ENCODE measurements around the gene IGF2.
A peak's percentile ranks its signal among the peaks of the same experiment; 100 is the strongest.

IGF2 gene

DNA sequence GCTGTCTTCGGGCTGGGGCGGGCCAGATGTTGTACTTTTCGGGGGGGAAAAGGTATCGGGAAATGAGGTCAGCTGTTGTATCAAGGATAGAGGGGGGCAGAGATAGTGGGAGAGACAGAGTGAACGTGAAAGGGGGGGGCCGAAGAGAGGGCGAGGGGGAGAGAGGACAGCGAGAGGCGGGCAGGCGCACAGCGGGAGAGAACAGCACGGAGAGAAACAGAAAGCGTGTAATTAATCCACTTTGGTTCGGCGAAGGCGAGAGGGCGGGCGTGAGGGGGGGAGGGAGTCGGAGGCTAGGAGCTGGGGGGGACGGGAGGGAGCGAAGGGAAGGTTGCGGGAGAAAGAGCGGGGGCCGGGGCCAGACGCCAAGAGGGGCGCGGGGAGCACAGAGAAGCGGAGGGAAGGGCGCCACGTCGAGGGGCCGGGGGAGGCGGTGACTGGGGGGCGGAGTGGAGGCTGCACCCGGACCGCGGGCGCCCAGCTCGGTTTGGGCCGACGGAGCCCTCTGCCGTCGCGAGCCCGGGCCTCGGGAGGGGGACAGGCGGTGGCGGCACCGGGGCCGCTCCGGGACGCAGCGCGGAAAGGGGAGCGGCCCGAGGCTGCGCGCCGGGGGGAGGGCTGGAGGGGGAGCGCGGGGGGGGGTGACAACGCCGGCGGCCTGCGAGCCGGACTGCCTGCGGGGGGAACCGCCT is 612 bp downstream of the IGF2 start:
- Histone ChIP-seq H3K14ac (ENCODE audit: low read length) (peak overlapping the region; percentile 42), H3K9ac (ENCODE audit: low read length) (no peak overlapping the region), H3K23ac (ENCODE audit: low read length) (no peak overlapping the region), H4K91ac (ENCODE audit: low read depth, low read length) (peak overlapping the region; percentile 61), H3K79me2 (ENCODE audit: control insufficient read depth, insufficient read depth, low read length, poor library complexity) (peaks cover 5% of the 10 kb centered on the region), H2AK5ac (ENCODE audit: low read length) (no peak overlapping the region), H3K4me3 (ENCODE audit: low read depth, low read length) (peak overlapping the region; percentile 69), H3K79me1 (ENCODE audit: low read length) (peaks cover 12% of the 10 kb centered on the region), H2BK5ac (ENCODE audit: low read depth, low read length, poor library complexity) (no peak overlapping the region), H3K36me3 (ENCODE audit: control insufficient read depth in 1 of 2, insufficient read depth in 2 of 2, low read length in 2 of 2) (peaks cover 18 to 19% of the 10 kb centered on the region in 2 experiments), H2BK120ac (ENCODE audit: insufficient read depth, low read length, poor library complexity) (no peak overlapping the region), H4K8ac (ENCODE audit: low read depth, low read length) (peak overlapping the region; percentile 44), H3K18ac (ENCODE audit: low read length) (peak overlapping the region; percentile 30), H3K4ac (ENCODE audit: low read depth, low read length) (peak overlapping the region; percentile 27), H2BK12ac (ENCODE audit: low read length) (no peak overlapping the region), H3K4me2 (ENCODE audit: low read length) (peak overlapping the region; percentile 55), H3K27me3 (ENCODE audit: insufficient read depth, low read length) (peaks cover 47% of the 10 kb centered on the region), H2AFZ (ENCODE audit: insufficient read depth, low read length, poor library complexity) (no peak overlapping the region), H3K9me3 (ENCODE audit: insufficient read depth, low read depth, low read length) (peaks cover 1% of the 10 kb centered on the region), H4K12ac (ENCODE audit: low read depth, low read length) (no peak overlapping the region), H3K4me1 (ENCODE audit: control insufficient read depth in 1 of 2, insufficient read depth in 2 of 2, low read length in 2 of 2) (peaks cover 5 to 7% of the 10 kb centered on the region in 2 experiments), H3K27ac (ENCODE audit: low read depth, low read length) (no peak overlapping the region)
- no peak for DNase-seq
- WGBS (ENCODE audit: extremely low coverage, insufficient coverage, insufficient read length) = no CpG with 5 or more reads among the region's 68 CpGs

DNA sequence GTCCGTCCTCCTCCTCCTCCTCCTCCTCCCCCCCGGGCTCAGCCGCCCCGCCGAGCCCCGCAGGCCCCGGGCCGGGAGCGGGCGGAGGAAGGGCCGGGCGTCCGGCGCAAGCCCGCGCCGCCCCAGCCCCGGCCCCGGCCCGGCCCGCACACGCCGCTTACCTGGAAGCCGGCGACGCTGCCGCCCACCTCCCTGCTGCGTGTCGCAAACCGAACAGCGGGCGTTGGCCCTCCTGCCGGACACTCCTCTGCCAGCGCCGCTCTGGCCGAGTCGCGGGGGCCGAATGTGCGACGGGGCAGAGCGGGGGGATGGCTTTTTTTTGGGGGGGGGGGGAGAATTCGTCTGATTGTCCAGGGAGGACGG is 1.1 kb downstream of the IGF2 start:
- Histone ChIP-seq H3K4ac (ENCODE audit: low read depth, low read length) (no peak overlapping the region), H3K79me1 (ENCODE audit: low read length) (peaks cover 12% of the 10 kb centered on the region), H3K14ac (ENCODE audit: low read length) (no peak overlapping the region), H3K79me2 (ENCODE audit: control insufficient read depth, insufficient read depth, low read length, poor library complexity) (peaks cover 5% of the 10 kb centered on the region), H3K36me3 (ENCODE audit: control insufficient read depth in 1 of 2, insufficient read depth in 2 of 2, low read length in 2 of 2) (peaks cover 23 to 24% of the 10 kb centered on the region in 2 experiments), H3K9ac (ENCODE audit: low read length) (no peak overlapping the region), H2BK5ac (ENCODE audit: low read depth, low read length, poor library complexity) (no peak overlapping the region), H4K8ac (ENCODE audit: low read depth, low read length) (no peak overlapping the region), H3K23ac (ENCODE audit: low read length) (no peak overlapping the region), H3K27ac (ENCODE audit: low read depth, low read length) (peak overlapping the region; percentile 51), H3K4me2 (ENCODE audit: low read length) (peak overlapping the region; percentile 55), H2AK5ac (ENCODE audit: low read length) (no peak overlapping the region), H3K4me3 (ENCODE audit: low read depth, low read length) (peak overlapping the region; percentile 69), H2AFZ (ENCODE audit: insufficient read depth, low read length, poor library complexity) (peak overlapping the region; percentile 35), H4K91ac (ENCODE audit: low read depth, low read length) (peak overlapping the region; percentile 32), H3K18ac (ENCODE audit: low read length) (no peak overlapping the region), H4K12ac (ENCODE audit: low read depth, low read length) (no peak overlapping the region), H3K27me3 (ENCODE audit: insufficient read depth, low read length) (peaks cover 43% of the 10 kb centered on the region), H2BK120ac (ENCODE audit: insufficient read depth, low read length, poor library complexity) (no peak overlapping the region), H3K4me1 (ENCODE audit: control insufficient read depth in 1 of 2, insufficient read depth in 2 of 2, low read length in 2 of 2) (peaks cover 5 to 7% of the 10 kb centered on the region in 2 experiments), H3K9me3 (ENCODE audit: insufficient read depth, low read depth, low read length) (peaks cover 1% of the 10 kb centered on the region), H2BK12ac (ENCODE audit: low read length) (no peak overlapping the region)
- peak in 1 of 2 donors; percentile 42 for DNase-seq
- no CpG with 5 or more reads among the region's 44 CpGs for WGBS (ENCODE audit: extremely low coverage, insufficient coverage, insufficient read length)

DNA sequence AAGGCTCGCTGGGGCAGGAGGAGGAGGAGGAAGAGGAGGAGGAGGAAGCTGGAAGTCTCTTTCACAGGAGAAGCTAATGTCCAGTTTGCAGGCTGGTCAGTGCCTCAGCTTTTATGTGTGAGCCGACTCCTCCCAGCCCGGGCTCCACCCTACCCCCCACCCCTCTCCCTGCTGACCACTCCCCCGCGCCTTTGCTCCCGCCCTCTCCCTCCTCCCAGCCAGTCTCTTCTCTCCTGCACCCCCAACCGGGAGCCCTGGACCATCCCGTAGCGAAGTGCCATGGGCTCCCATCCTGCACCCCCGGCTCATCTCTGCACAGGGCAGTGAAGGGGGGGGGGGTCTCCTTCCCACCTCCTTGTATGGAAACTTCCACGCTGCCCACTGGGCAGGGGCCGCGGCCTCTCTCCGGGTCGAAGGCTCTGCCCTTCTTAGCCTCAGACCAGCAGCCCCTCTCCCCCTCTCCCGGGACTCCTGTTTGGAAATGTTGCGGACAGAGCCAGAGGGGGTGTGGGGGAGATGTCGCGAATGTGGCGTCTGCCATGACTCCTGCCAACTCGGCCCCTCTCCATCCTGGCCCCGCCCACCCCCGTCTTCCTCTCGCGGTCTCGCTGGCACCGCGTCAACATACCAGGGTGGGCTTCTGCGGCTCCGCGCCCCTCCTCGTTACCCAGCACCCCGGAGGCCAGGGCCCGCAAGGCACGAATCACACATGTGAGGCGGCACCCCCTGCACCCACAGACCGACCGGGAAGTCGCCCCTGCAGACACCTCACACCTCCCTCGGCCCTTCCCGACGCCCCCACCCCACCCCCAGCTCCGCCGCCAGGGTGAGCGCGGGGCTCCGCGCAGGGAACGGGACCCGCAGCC is 1.8 kb downstream of the IGF2 start:
- Histone ChIP-seq H2BK5ac (ENCODE audit: low read depth, low read length, poor library complexity) (no peak overlapping the region), H4K91ac (ENCODE audit: low read depth, low read length) (peak overlapping the region; percentile 32), H3K9me3 (ENCODE audit: insufficient read depth, low read depth, low read length) (peaks cover 1% of the 10 kb centered on the region), H3K79me1 (ENCODE audit: low read length) (peaks cover 10% of the 10 kb centered on the region), H3K18ac (ENCODE audit: low read length) (no peak overlapping the region), H2BK120ac (ENCODE audit: insufficient read depth, low read length, poor library complexity) (no peak overlapping the region), H3K9ac (ENCODE audit: low read length) (no peak overlapping the region), H3K27me3 (ENCODE audit: insufficient read depth, low read length) (peaks cover 38% of the 10 kb centered on the region), H3K27ac (ENCODE audit: low read depth, low read length) (peak overlapping the region; percentile 51), H3K36me3 (ENCODE audit: control insufficient read depth in 1 of 2, insufficient read depth in 2 of 2, low read length in 2 of 2) (peaks cover 28 to 30% of the 10 kb centered on the region in 2 experiments), H3K4me3 (ENCODE audit: low read depth, low read length) (peak overlapping the region; percentile 69), H4K8ac (ENCODE audit: low read depth, low read length) (no peak overlapping the region), H2AFZ (ENCODE audit: insufficient read depth, low read length, poor library complexity) (peak overlapping the region; percentile 35), H2BK12ac (ENCODE audit: low read length) (no peak overlapping the region), H3K23ac (ENCODE audit: low read length) (no peak overlapping the region), H3K14ac (ENCODE audit: low read length) (peak overlapping the region; percentile 20), H3K4ac (ENCODE audit: low read depth, low read length) (peak overlapping the region; percentile 36), H3K79me2 (ENCODE audit: control insufficient read depth, insufficient read depth, low read length, poor library complexity) (peaks cover 5% of the 10 kb centered on the region), H3K4me2 (ENCODE audit: low read length) (peak overlapping the region; percentile 62), H3K4me1 (ENCODE audit: control insufficient read depth in 1 of 2, insufficient read depth in 2 of 2, low read length in 2 of 2) (peaks cover 1 to 7% of the 10 kb centered on the region in 2 experiments), H4K12ac (ENCODE audit: low read depth, low read length) (no peak overlapping the region), H2AK5ac (ENCODE audit: low read length) (no peak overlapping the region)
- WGBS (ENCODE audit: extremely low coverage, insufficient coverage, insufficient read length) = no CpG with 5 or more reads among the region's 50 CpGs
- DNase-seq = peak in 1 of 2 donors; percentile 43

- Histone ChIP-seq H4K8ac (ENCODE audit: low read depth, low read length) (no peak overlapping the region), H3K27ac (ENCODE audit: low read depth, low read length) (no peak overlapping the region), H2BK12ac (ENCODE audit: low read length) (no peak overlapping the region), H3K4me3 (ENCODE audit: low read depth, low read length) (peak overlapping the region; percentile 66), H2AK5ac (ENCODE audit: low read length) (no peak overlapping the region), H3K36me3 (ENCODE audit: control insufficient read depth in 1 of 2, insufficient read depth in 2 of 2, low read length in 2 of 2) (peaks cover 30 to 32% of the 10 kb centered on the region in 2 experiments), H3K79me1 (ENCODE audit: low read length) (peaks cover 10% of the 10 kb centered on the region), H2AFZ (ENCODE audit: insufficient read depth, low read length, poor library complexity) (no peak overlapping the region), H4K12ac (ENCODE audit: low read depth, low read length) (no peak overlapping the region), H3K23ac (ENCODE audit: low read length) (no peak overlapping the region), H3K27me3 (ENCODE audit: insufficient read depth, low read length) (peaks cover 34% of the 10 kb centered on the region), H3K18ac (ENCODE audit: low read length) (no peak overlapping the region), H3K4ac (ENCODE audit: low read depth, low read length) (peak overlapping the region; percentile 36), H3K9ac (ENCODE audit: low read length) (no peak overlapping the region), H3K9me3 (ENCODE audit: insufficient read depth, low read depth, low read length) (peaks cover 2% of the 10 kb centered on the region), H3K14ac (ENCODE audit: low read length) (peak overlapping the region; percentile 20), H4K91ac (ENCODE audit: low read depth, low read length) (no peak overlapping the region), H3K4me2 (ENCODE audit: low read length) (peak overlapping the region; percentile 62), H3K79me2 (ENCODE audit: control insufficient read depth, insufficient read depth, low read length, poor library complexity) (peaks cover 5% of the 10 kb centered on the region), H3K4me1 (ENCODE audit: control insufficient read depth in 1 of 2, insufficient read depth in 2 of 2, low read length in 2 of 2) (peaks cover 0 to 7% of the 10 kb centered on the region in 2 experiments), H2BK120ac (ENCODE audit: insufficient read depth, low read length, poor library complexity) (no peak overlapping the region), H2BK5ac (ENCODE audit: low read depth, low read length, poor library complexity) (no peak overlapping the region)
- no peak for DNase-seq
- no CpG with 5 or more reads among the region's 8 CpGs for WGBS (ENCODE audit: extremely low coverage, insufficient coverage, insufficient read length)
These were observed 2.3 kb downstream of the IGF2 start for GRCh38 chr11:2136952-2137201.

All from trophoblast cell (in vitro differentiated cells and primary cell).